ENCODE data around the gene PALD1. TPM values are rescaled to one million over a fixed set of nuclear protein-coding genes. Genes with fewer than 3 reads are reported as not detected.

PALD1 gene
- polyA plus RNA-seq, 2 of the 4 experiments (the other 2 are of a cell fraction): 3.6 to 5.5 TPM

- no peak for FAIRE-seq
- H3K4me3 ChIP-seq: no peak overlapping the region
- H3K27ac ChIP-seq: no peak overlapping the region
- H3K4me2 ChIP-seq: no peak overlapping the region
- POLR2A ChIA-PET: interaction anchor here (0.7 kb wide), 1 partner anchor 145 kb away, joined by 4 read pairs; no protein-coding TSS in a partner anchor
- 64% methylated on average over 5 of the region's 5 CpGs for WGBS (ENCODE audit: missing lambda C conversion rate)
- H3K9me3 ChIP-seq: no peaks in the 10 kb centered on the region
- no peak for ATAC-seq
- DNase-seq (ENCODE audit: low read depth in 1 of 2, low spot score in 1 of 2): no peak
- CTCF ChIA-PET: no interaction called here
- no peaks in the 10 kb centered on the region for H3K4me1 ChIP-seq
- TF ChIP-seq, protein P1, sequence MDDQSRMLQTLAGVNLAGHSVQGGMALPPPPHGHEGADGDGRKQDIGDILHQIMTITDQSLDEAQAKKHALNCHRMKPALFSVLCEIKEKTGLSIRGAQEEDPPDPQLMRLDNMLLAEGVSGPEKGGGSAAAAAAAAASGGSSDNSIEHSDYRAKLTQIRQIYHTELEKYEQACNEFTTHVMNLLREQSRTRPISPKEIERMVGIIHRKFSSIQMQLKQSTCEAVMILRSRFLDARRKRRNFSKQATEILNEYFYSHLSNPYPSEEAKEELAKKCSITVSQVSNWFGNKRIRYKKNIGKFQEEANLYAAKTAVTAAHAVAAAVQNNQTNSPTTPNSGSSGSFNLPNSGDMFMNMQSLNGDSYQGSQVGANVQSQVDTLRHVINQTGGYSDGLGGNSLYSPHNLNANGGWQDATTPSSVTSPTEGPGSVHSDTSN (IDR thresholded peaks at IDR 0.05): no peak
- TF ChIP-seq TFCP2L1 (CRISPR knock-in tag; IDR thresholded peaks at IDR 0.05) (no peak), BHLHE40 (IDR thresholded peaks at IDR 0.05; ENCODE audit: low read depth, low read length) (no peak), HEYL (CRISPR knock-in tag; IDR thresholded peaks at IDR 0.05) (no peak), RAD21 (conservative IDR thresholded peaks at IDR 0.05 in 1 of 2, IDR thresholded peaks at IDR 0.05 in 1 of 2) (no peak), FOSL2 (IDR thresholded peaks at IDR 0.05) (no peak), FOSL2 (CRISPR knock-in tag; IDR thresholded peaks at IDR 0.05) (no peak), NR3C1 (IDR thresholded peaks at IDR 0.05) (no peak)
- TF ChIP-seq, protein P2, sequence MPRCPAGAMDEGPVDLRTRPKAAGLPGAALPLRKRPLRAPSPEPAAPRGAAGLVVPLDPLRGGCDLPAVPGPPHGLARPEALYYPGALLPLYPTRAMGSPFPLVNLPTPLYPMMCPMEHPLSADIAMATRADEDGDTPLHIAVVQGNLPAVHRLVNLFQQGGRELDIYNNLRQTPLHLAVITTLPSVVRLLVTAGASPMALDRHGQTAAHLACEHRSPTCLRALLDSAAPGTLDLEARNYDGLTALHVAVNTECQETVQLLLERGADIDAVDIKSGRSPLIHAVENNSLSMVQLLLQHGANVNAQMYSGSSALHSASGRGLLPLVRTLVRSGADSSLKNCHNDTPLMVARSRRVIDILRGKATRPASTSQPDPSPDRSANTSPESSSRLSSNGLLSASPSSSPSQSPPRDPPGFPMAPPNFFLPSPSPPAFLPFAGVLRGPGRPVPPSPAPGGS (IDR thresholded peaks at IDR 0.05): no peak
Measured at GRCh38 chr10:70595566-70596016, 117.0 kb downstream of the PALD1 start.

DNA sequence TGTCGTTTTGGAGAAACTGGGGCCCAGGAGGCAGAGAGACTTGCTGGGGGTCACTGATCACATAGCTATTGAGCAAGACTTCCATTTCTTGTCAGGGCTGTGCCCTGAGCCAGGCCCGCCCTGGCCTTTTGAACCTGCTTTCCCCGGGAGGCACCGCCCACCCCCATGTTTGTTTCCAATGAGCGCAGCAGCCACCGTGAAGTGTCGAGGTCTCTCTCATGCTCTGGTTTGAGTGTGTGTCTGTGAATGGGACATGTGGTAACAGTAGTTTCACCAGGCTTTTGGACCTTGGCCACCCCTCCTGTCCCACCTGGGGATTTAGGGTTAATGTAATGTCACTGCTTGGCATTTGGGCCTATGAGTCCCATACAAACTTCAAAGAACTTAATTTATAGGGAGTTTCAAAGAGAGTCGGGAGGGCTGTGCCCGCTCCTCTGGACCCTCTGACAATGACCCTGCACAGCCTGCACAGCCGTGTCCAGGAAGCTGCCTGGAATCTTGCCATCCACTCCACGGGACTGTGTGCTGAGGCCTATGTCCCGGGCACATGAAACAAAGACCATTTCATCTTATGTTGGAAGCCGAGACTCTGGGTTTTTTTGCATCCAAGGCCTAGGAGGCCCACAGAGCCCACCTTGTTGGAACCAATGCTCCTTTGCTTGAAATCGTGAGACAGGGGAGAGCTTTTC, 117.7 kb downstream of the PALD1 start:
- Histone ChIP-seq H3K4me2 (no peak overlapping the region), H3K4me1 (no peaks in the 10 kb centered on the region), H3K9me3 (no peaks in the 10 kb centered on the region), H3K4me3 (no peak overlapping the region), H3K27ac (no peak overlapping the region)
- 75% methylated on average over 14 of the region's 14 CpGs for WGBS (ENCODE audit: missing lambda C conversion rate)
- no peak for ATAC-seq
- ChIA-PET CTCF (interaction anchor here (1.0 kb wide), 1 partner anchor 163 kb away, joined by 3 read pairs; no protein-coding TSS in a partner anchor), POLR2A (no interaction called here)
- FAIRE-seq: no peak
- no peak for DNase-seq (ENCODE audit: low read depth in 1 of 2, low spot score in 1 of 2)
- TF ChIP-seq RCOR1 (IDR thresholded peaks at IDR 0.05; ENCODE audit: low read depth, low read length): no peak
- no peak for TF ChIP-seq FOXS1 (CRISPR knock-in tag; IDR thresholded peaks at IDR 0.05)
- TF ChIP-seq NR3C1 (IDR thresholded peaks at IDR 0.05): no peak
- no peak for TF ChIP-seq HDAC2 (IDR thresholded peaks at IDR 0.05)
- TF ChIP-seq NPAS2 (CRISPR knock-in tag; IDR thresholded peaks at IDR 0.05; ENCODE audit: borderline replicate concordance): no peak
- TF ChIP-seq, protein P1 (IDR thresholded peaks at IDR 0.05): no peak
- TF ChIP-seq PHF8 (IDR thresholded peaks at IDR 0.05; ENCODE audit: borderline replicate concordance, low read depth): no peak
- TF ChIP-seq RAD21 (conservative IDR thresholded peaks at IDR 0.05 in 1 of 2, IDR thresholded peaks at IDR 0.05 in 1 of 2): no peak
- no peak for TF ChIP-seq FOSL2 (IDR thresholded peaks at IDR 0.05)
- TF ChIP-seq FOSL2 (CRISPR knock-in tag; IDR thresholded peaks at IDR 0.05): no peak
- no peak for TF ChIP-seq CBX8 (IDR thresholded peaks at IDR 0.05)
- no peak for TF ChIP-seq GATA3 (IDR thresholded peaks at IDR 0.05; ENCODE audit: borderline replicate concordance)
- TF ChIP-seq REST (IDR thresholded peaks at IDR 0.05): no peak
- TF ChIP-seq HEYL (CRISPR knock-in tag; IDR thresholded peaks at IDR 0.05): no peak
- TF ChIP-seq MYC (IDR thresholded peaks at IDR 0.05; ENCODE audit: borderline replicate concordance, low read length): no peak
- no peak for TF ChIP-seq RARB (CRISPR knock-in tag; IDR thresholded peaks at IDR 0.05)
- TF ChIP-seq, protein P3, sequence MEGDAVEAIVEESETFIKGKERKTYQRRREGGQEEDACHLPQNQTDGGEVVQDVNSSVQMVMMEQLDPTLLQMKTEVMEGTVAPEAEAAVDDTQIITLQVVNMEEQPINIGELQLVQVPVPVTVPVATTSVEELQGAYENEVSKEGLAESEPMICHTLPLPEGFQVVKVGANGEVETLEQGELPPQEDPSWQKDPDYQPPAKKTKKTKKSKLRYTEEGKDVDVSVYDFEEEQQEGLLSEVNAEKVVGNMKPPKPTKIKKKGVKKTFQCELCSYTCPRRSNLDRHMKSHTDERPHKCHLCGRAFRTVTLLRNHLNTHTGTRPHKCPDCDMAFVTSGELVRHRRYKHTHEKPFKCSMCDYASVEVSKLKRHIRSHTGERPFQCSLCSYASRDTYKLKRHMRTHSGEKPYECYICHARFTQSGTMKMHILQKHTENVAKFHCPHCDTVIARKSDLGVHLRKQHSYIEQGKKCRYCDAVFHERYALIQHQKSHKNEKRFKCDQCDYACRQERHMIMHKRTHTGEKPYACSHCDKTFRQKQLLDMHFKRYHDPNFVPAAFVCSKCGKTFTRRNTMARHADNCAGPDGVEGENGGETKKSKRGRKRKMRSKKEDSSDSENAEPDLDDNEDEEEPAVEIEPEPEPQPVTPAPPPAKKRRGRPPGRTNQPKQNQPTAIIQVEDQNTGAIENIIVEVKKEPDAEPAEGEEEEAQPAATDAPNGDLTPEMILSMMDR (IDR thresholded peaks at IDR 0.05): no peak

All from A549 (cell line).